ENCODE measurements around the gene TSSC4. TPM values are rescaled to one million over a fixed set of nuclear protein-coding genes. Genes with fewer than 3 reads are reported as not detected.

Gene TSSC4
- total RNA-seq, 1 donor from 2014 or later, result 70.0 TPM

GRCh38 chr11:2444821-2445745 is 44.5 kb downstream of the TSSC4 start, which contains the start of gene KCNQ1:
Gene KCNQ1 (plus strand): TSS chr11:2445008. CDS start chr11:2445099, 91 bp downstream.
- Histone ChIP-seq H3K9ac (ENCODE audit: low read length) (no peak within 1 kb of the TSS), H3K27ac (ENCODE audit: low read depth, low read length) (no peak within 1 kb of the TSS), H3K4me2 (ENCODE audit: low read length) (no peak within 1 kb of the TSS), H4K20me1 (ENCODE audit: insufficient read depth, low read length) (no peaks in the 10 kb centered on the region), H3K27me3 (ENCODE audit: insufficient read depth, low read length) (peaks cover 25% of the 10 kb centered on the region), H3K4me3 (ENCODE audit: insufficient read depth, low read depth, low read length) (no peak within 1 kb of the TSS), H2AFZ (ENCODE audit: low read depth, low read length) (no peak within 1 kb of the TSS), H3K4me1 (ENCODE audit: insufficient read depth, low read length) (no peaks in the 10 kb centered on the region), H3K36me3 (ENCODE audit: insufficient read depth, low read length) (no peaks in the 10 kb centered on the region), H3K79me2 (ENCODE audit: insufficient read depth, low read length) (no peaks in the 10 kb centered on the region), H3K9me3 (ENCODE audit: insufficient read depth, low read depth, low read length) (peaks cover 10% of the 10 kb centered on the region)
- peaks cover 69% of the 10 kb centered on the region for H3K27me3 Mint-ChIP-seq (ENCODE audit: low read depth, unreplicated experiment)
- FAIRE-seq, result no peak
- H3K9me3 Mint-ChIP-seq (ENCODE audit: unreplicated experiment), result peaks cover 6% of the 10 kb centered on the region
- no peak within 1 kb of the TSS for H3K27ac Mint-ChIP-seq (ENCODE audit: unreplicated experiment)
- H3K36me3 Mint-ChIP-seq (ENCODE audit: low read depth, unreplicated experiment), result no peaks in the 10 kb centered on the region
- no peaks in the 10 kb centered on the region for H3K4me1 Mint-ChIP-seq (ENCODE audit: low read depth, unreplicated experiment)
- DNase-seq (ENCODE audit: low read depth), result no peak
- H3K4me3 Mint-ChIP-seq (ENCODE audit: unreplicated experiment), result peak within 1 kb of the TSS; percentile 40
- TF ChIP-seq EZH2 (IDR thresholded peaks at IDR 0.05; ENCODE audit: insufficient read depth, low read length), result peak; percentile 82
- TF ChIP-seq CTCF (IDR thresholded peaks at IDR 0.05; ENCODE audit: insufficient read depth, low read depth, low read length), result no peak

DNA sequence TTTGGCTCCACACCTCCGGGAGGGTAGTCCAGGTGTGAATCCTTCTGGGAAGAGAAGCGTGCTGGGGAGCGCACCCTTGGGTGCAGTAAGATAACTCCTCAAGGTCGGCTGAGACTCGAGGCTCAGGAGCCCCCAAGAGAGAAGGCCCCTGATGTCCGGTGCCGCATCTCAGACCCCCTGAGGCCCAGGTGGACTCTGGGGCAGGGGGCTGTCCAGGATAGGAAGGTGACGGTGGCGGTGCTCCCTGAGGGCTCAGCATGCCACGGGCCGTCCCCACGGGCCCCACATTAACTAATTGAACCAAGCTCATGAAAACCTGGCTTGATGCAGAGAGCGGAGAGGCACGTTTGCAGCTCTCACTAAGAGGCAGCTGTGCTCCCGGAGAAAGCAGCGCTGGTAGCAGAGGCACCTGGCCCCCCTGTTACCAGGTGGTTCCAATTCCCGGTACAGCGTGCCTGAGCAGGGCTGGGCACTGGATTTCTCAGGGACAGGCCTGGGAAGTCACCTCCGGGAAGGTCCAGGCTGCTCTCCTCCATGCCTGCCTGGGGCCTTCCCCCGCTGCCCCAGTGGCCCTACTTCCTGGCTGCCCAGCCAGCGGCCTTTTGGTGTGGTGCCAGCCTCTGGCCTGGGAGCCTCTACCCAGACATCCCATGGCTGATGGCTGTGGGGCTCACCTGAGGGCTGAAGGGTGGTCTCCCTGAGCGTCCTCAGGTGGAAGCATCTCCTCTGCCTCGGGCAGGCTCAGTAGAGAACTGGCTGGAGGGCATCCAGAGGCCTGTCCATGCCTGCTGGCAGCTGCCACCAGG is 45.4 kb downstream of the TSSC4 start:
- peaks cover 25% of the 10 kb centered on the region for H3K27me3 ChIP-seq (ENCODE audit: insufficient read depth, low read length)
- no peaks in the 10 kb centered on the region for H3K4me1 ChIP-seq (ENCODE audit: insufficient read depth, low read length)
- DNase-seq (ENCODE audit: low read depth) (no peak), FAIRE-seq (no peak)
- no peak overlapping the region for H3K4me2 ChIP-seq (ENCODE audit: low read length)
- H3K4me1 Mint-ChIP-seq (ENCODE audit: low read depth, unreplicated experiment), result no peaks in the 10 kb centered on the region
- no peaks in the 10 kb centered on the region for H3K36me3 ChIP-seq (ENCODE audit: insufficient read depth, low read length)
- H3K79me2 ChIP-seq (ENCODE audit: insufficient read depth, low read length), result no peaks in the 10 kb centered on the region
- no peak overlapping the region for H3K27ac ChIP-seq (ENCODE audit: low read depth, low read length)
- H4K20me1 ChIP-seq (ENCODE audit: insufficient read depth, low read length), result no peaks in the 10 kb centered on the region
- H3K9me3 ChIP-seq (ENCODE audit: insufficient read depth, low read depth, low read length), result peaks cover 10% of the 10 kb centered on the region
- H3K9me3 Mint-ChIP-seq (ENCODE audit: unreplicated experiment), result peaks cover 7% of the 10 kb centered on the region
- TF ChIP-seq CTCF (IDR thresholded peaks at IDR 0.05; ENCODE audit: insufficient read depth, low read depth, low read length), result no peak
- TF ChIP-seq EZH2 (IDR thresholded peaks at IDR 0.05; ENCODE audit: insufficient read depth, low read length), result no peak
- H3K36me3 Mint-ChIP-seq (ENCODE audit: low read depth, unreplicated experiment), result no peaks in the 10 kb centered on the region
- H2AFZ ChIP-seq (ENCODE audit: low read depth, low read length), result no peak overlapping the region
- peaks cover 69% of the 10 kb centered on the region for H3K27me3 Mint-ChIP-seq (ENCODE audit: low read depth, unreplicated experiment)
- no peak overlapping the region for H3K27ac Mint-ChIP-seq (ENCODE audit: unreplicated experiment)
- no peak overlapping the region for H3K9ac ChIP-seq (ENCODE audit: low read length)
- H3K4me3 Mint-ChIP-seq (ENCODE audit: unreplicated experiment), result no peak overlapping the region
- H3K4me3 ChIP-seq (ENCODE audit: insufficient read depth, low read depth, low read length), result no peak overlapping the region
